ENCODE measurements around the gene TCAIM.

Gene TCAIM

GRCh38 chr3:44398853-44399252 is 60.3 kb downstream of the TCAIM start:
- Histone ChIP-seq H3K36me3 (ENCODE audit: low read depth) (no peaks in the 10 kb centered on the region), H3K9me3 (ENCODE audit: severe bottlenecking) (no peaks in the 10 kb centered on the region), H3K27me3 (ENCODE audit: insufficient read depth, poor library complexity, severe bottlenecking) (no peaks in the 10 kb centered on the region), H3K4me3 (ENCODE audit: severe bottlenecking) (no peak overlapping the region), H3K4me1 (ENCODE audit: insufficient read depth, poor library complexity, severe bottlenecking) (no peaks in the 10 kb centered on the region), H3K27ac (ENCODE audit: poor library complexity, severe bottlenecking) (no peak overlapping the region)
- DNase-seq (ENCODE audit: low spot score) (no peak), ATAC-seq (ENCODE audit: low read depth) (no peak)
- no peak for TF ChIP-seq CTCF (IDR thresholded peaks at IDR 0.05; ENCODE audit: poor library complexity, severe bottlenecking)

- ATAC-seq (ENCODE audit: low read depth) = no peak
- H3K27ac ChIP-seq (ENCODE audit: poor library complexity, severe bottlenecking) = no peak overlapping the region
These were observed 62.2 kb downstream of the TCAIM start for GRCh38 chr3:44400771-44401170.

GRCh38 chr3:44402548-44402947 is 64.0 kb downstream of the TCAIM start:
- Histone ChIP-seq H3K9me3 (ENCODE audit: severe bottlenecking) (no peaks in the 10 kb centered on the region), H3K27ac (ENCODE audit: poor library complexity, severe bottlenecking) (no peak overlapping the region), H3K36me3 (ENCODE audit: low read depth) (no peaks in the 10 kb centered on the region), H3K27me3 (ENCODE audit: insufficient read depth, poor library complexity, severe bottlenecking) (no peaks in the 10 kb centered on the region), H3K4me1 (ENCODE audit: insufficient read depth, poor library complexity, severe bottlenecking) (no peaks in the 10 kb centered on the region), H3K4me3 (ENCODE audit: severe bottlenecking) (no peak overlapping the region)
- DNase-seq (ENCODE audit: low spot score) (no peak), ATAC-seq (ENCODE audit: low read depth) (no peak)
- no peak for TF ChIP-seq CTCF (IDR thresholded peaks at IDR 0.05; ENCODE audit: poor library complexity, severe bottlenecking)

More at GRCh38 chr3:44400771-44401170, 62.2 kb downstream of the TCAIM start:
- DNase-seq (ENCODE audit: low spot score) = no peak
- no peaks in the 10 kb centered on the region for H3K9me3 ChIP-seq (ENCODE audit: severe bottlenecking)
- H3K4me1 ChIP-seq (ENCODE audit: insufficient read depth, poor library complexity, severe bottlenecking) = no peaks in the 10 kb centered on the region
- no peak overlapping the region for H3K4me3 ChIP-seq (ENCODE audit: severe bottlenecking)
- TF ChIP-seq CTCF (IDR thresholded peaks at IDR 0.05; ENCODE audit: poor library complexity, severe bottlenecking) = no peak
- no peaks in the 10 kb centered on the region for H3K36me3 ChIP-seq (ENCODE audit: low read depth)
- no peaks in the 10 kb centered on the region for H3K27me3 ChIP-seq (ENCODE audit: insufficient read depth, poor library complexity, severe bottlenecking)

- Histone ChIP-seq H3K4me1 (ENCODE audit: insufficient read depth, poor library complexity, severe bottlenecking) (no peaks in the 10 kb centered on the region), H3K9me3 (ENCODE audit: severe bottlenecking) (peaks cover 3% of the 10 kb centered on the region), H3K27me3 (ENCODE audit: insufficient read depth, poor library complexity, severe bottlenecking) (no peaks in the 10 kb centered on the region), H3K4me3 (ENCODE audit: severe bottlenecking) (no peak overlapping the region), H3K36me3 (ENCODE audit: low read depth) (no peaks in the 10 kb centered on the region), H3K27ac (ENCODE audit: poor library complexity, severe bottlenecking) (no peak overlapping the region)
- no peak for ATAC-seq (ENCODE audit: low read depth)
- TF ChIP-seq CTCF (IDR thresholded peaks at IDR 0.05; ENCODE audit: poor library complexity, severe bottlenecking) = no peak
- no peak for DNase-seq (ENCODE audit: low spot score)
These were observed 71.3 kb downstream of the TCAIM start for GRCh38 chr3:44409640-44410410.

GRCh38 chr3:44411031-44411645 is 72.6 kb downstream of the TCAIM start:
- H3K27me3 ChIP-seq (ENCODE audit: insufficient read depth, poor library complexity, severe bottlenecking) = no peaks in the 10 kb centered on the region
- DNase-seq (ENCODE audit: low spot score) = no peak
- no peaks in the 10 kb centered on the region for H3K36me3 ChIP-seq (ENCODE audit: low read depth)
- no peak for ATAC-seq (ENCODE audit: low read depth)
- H3K9me3 ChIP-seq (ENCODE audit: severe bottlenecking) = peaks cover 3% of the 10 kb centered on the region
- H3K4me1 ChIP-seq (ENCODE audit: insufficient read depth, poor library complexity, severe bottlenecking) = no peaks in the 10 kb centered on the region
- TF ChIP-seq CTCF (IDR thresholded peaks at IDR 0.05; ENCODE audit: poor library complexity, severe bottlenecking) = no peak
- no peak overlapping the region for H3K27ac ChIP-seq (ENCODE audit: poor library complexity, severe bottlenecking)
- no peak overlapping the region for H3K4me3 ChIP-seq (ENCODE audit: severe bottlenecking)

All from RWPE2 (cell line).